Measurements from ENCODE around the gene CDC42SE1. TPM values are rescaled to one million over a fixed set of nuclear protein-coding genes. Genes with fewer than 3 reads are reported as not detected.

Gene CDC42SE1
- total RNA-seq, 8 experiments from 2014 or later: 34.9 to 68.9 (median 52.4) TPM

- 17 to 76% (median 48%) methylated on average over 1 to 3 of the region's 3 CpGs; no CpG with 5 or more reads in 4 of the 10 experiments for WGBS, 10 experiments
- peak overlapping the region; percentile 57 to 95 for H3K27ac ChIP-seq
- in situ Hi-C loops (cut with MboI; ENCODE audit: low pct_unique_long_range_greater_than_20kb in 2 of 9, low sequenced_read_pairs in 9 of 9, unreplicated experiment in 9 of 9): loop anchor here in 1 of 9 experiments (25.0 kb wide), 1 partner anchor 99 kb away; the partner anchor contains the start of genes LYSMD1, SCNM1 and TNFAIP8L2
- peak in 7 of 8 experiments; percentile 4 to 31 (median 13) for ATAC-seq (replicated peaks in 6 of 8)
- peak overlapping the region; percentile 86 to 99 (median 94) for H3K4me3 ChIP-seq
- peaks cover 21 to 40% of the 10 kb centered on the region in 2 donors for H3K4me1 ChIP-seq (replicated peaks in 1 of 2)
Observed at GRCh38 chr1:151062741-151063371, 3.4 kb upstream of the CDC42SE1 start.

DNA sequence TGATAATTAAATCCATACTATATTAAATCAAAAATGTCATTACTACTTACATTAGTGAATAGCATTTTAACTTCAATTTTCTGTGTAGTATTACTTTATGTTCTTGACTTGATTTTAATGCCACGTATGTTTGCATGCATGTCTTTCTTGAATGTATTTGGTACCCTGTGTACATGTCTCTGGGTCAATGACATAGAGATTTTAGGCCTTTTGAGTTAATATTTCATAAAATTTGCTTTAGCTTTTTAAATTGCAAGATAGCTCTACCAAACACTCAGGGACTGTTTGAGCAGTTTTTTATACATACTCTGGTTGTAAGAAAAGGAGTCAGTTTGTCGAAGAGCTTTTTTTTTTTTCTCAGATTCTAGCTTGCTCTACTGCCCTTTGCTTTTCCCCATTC is 2.3 kb upstream of the CDC42SE1 start:
- no peak for ATAC-seq (replicated peaks in 6 of 8)
- in situ Hi-C loops (cut with MboI; ENCODE audit: low pct_unique_long_range_greater_than_20kb in 2 of 9, low sequenced_read_pairs in 9 of 9, unreplicated experiment in 9 of 9): loop anchor here in 1 of 9 experiments (25.0 kb wide), 1 partner anchor 101 kb away; the partner anchor contains the start of genes LYSMD1, SCNM1 and TNFAIP8L2
- WGBS, 10 experiments: 28 to 100% (median 59%) methylated on average over 1 to 2 of the region's 2 CpGs; no CpG with 5 or more reads in 1 of the 10 experiments
- H3K4me1 ChIP-seq (replicated peaks in 1 of 2): peaks cover 29 to 46% of the 10 kb centered on the region in 2 donors
- peak overlapping the region; percentile 90 to 95 for H3K27ac ChIP-seq
- H3K4me3 ChIP-seq: peak overlapping the region; percentile 86 to 99 (median 94)

- H3K4me1 ChIP-seq (replicated peaks in 1 of 2): peaks cover 29 to 46% of the 10 kb centered on the region in 2 donors
- H3K4me3 ChIP-seq: peak overlapping the region; percentile 86 to 99 (median 94)
- peak overlapping the region; percentile 90 to 95 for H3K27ac ChIP-seq
- 0 to 86% (median 7%) methylated on average over 1 to 4 of the region's 4 CpGs for WGBS, 10 experiments
- ATAC-seq (replicated peaks in 6 of 8): peak in 5 of 8 experiments; percentile 4 to 20 (median 16)
- in situ Hi-C loops (cut with MboI; ENCODE audit: low pct_unique_long_range_greater_than_20kb in 2 of 9, low sequenced_read_pairs in 9 of 9, unreplicated experiment in 9 of 9): loop anchor here in 1 of 9 experiments (25.0 kb wide), 1 partner anchor 101 kb away; the partner anchor contains the start of genes LYSMD1, SCNM1 and TNFAIP8L2
Observed at GRCh38 chr1:151060657-151061421, 1.4 kb upstream of the CDC42SE1 start.

- Histone ChIP-seq H3K27ac (peak within 1 kb of the TSS; percentile 90 to 95), H3K4me3 (peak within 1 kb of the TSS; percentile 86 to 99 (median 94)), H3K4me1 (replicated peaks in 1 of 2) (peaks cover 29 to 39% of the 10 kb centered on the region in 2 donors)
- in situ Hi-C loops (cut with MboI; ENCODE audit: low pct_unique_long_range_greater_than_20kb in 2 of 9, low sequenced_read_pairs in 9 of 9, unreplicated experiment in 9 of 9): loop anchor here in 1 of 9 experiments (25.0 kb wide), 1 partner anchor 102 kb away; the partner anchor contains the start of genes LYSMD1, SCNM1 and TNFAIP8L2
- peak; percentile 3 to 70 (median 58) for ATAC-seq (replicated peaks in 6 of 8)
- WGBS, 10 experiments: 0 to 17% (median 3%) methylated on average over 2 to 13 of the region's 15 CpGs; no CpG with 5 or more reads in 3 of the 10 experiments
Observed at GRCh38 chr1:151060007-151060656, 710 bp upstream of the CDC42SE1 start, which contains the start of gene MLLT11. MLLT11 (plus strand) TSS chr1:151060397; CDS start chr1:151067225, 6,828 bp downstream.

GRCh38 chr1:151058692-151059091 is 730 bp downstream of the CDC42SE1 start:
- peak overlapping the region; percentile 90 to 95 for H3K27ac ChIP-seq
- 0 to 7% (median 2%) methylated on average over 2 to 7 of the region's 10 CpGs; no CpG with 5 or more reads in 4 of the 10 experiments for WGBS, 10 experiments
- in situ Hi-C loops (cut with MboI; ENCODE audit: low pct_unique_long_range_greater_than_20kb in 2 of 9, low sequenced_read_pairs in 9 of 9, unreplicated experiment in 9 of 9): loop anchor here in 1 of 9 experiments (25.0 kb wide), 1 partner anchor 104 kb away; the partner anchor contains the start of genes LYSMD1, SCNM1 and TNFAIP8L2
- ATAC-seq (replicated peaks in 6 of 8): peak in 7 of 8 experiments; percentile 1 to 12 (median 4)
- H3K4me1 ChIP-seq (replicated peaks in 1 of 2): peaks cover 23 to 24% of the 10 kb centered on the region in 2 donors
- H3K4me3 ChIP-seq: peak overlapping the region; percentile 86 to 99 (median 94)

DNA sequence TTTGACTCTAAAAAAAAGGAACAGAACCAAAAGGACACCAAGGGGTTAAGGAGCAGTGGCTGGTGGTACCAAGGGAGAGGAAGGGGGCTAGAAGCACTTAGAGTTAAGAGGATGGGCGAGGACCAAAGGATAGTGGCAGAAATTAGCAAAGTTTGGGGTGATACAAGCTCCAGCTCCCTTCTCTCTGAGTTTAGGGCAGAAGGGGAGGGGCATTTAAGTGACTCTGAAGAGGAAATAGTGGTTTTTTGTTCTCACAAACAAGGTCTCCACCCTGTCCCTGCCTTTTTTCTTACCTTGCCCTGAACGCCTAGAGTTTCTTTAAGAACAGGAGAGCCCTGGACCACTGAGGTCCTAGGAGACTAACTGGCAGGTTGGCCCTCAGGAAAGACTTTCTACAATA is 3.3 kb downstream of the CDC42SE1 start:
- 0 to 78% (median 53%) methylated on average over 1 to 2 of the region's 2 CpGs; no CpG with 5 or more reads in 2 of the 10 experiments for WGBS, 10 experiments
- Histone ChIP-seq H3K4me1 (replicated peaks in 1 of 2) (peaks cover 10 to 12% of the 10 kb centered on the region in 2 donors), H3K4me3 (no peak overlapping the region), H3K27ac (no peak overlapping the region)
- ATAC-seq (replicated peaks in 6 of 8): no peak
- in situ Hi-C loops (cut with MboI; ENCODE audit: low pct_unique_long_range_greater_than_20kb in 2 of 9, low sequenced_read_pairs in 9 of 9, unreplicated experiment in 9 of 9): loop anchor here in 1 of 9 experiments (25.0 kb wide), 1 partner anchor 106 kb away; the partner anchor contains the start of genes LYSMD1, SCNM1 and TNFAIP8L2

DNA sequence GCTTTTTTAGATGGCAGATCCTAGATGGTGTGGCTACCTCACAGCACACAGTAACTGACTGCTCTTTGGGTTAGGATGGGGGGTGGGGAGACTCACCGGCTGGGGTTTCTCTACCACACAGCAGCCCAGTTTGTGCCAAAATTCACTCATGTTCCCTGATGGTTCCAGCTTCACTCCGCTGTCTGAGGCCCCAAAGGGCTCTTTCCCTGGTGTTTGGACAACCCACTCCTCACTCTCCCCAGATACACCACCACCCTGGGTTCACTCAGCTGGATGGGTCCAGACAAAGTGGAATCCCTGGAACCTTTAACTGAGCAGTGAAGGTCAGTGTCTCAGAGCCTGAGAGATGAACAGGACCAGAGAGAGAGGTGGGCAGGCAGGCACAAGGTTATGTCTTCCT is 3.8 kb downstream of the CDC42SE1 start:
- ATAC-seq (replicated peaks in 6 of 8): no peak
- in situ Hi-C loops (cut with MboI; ENCODE audit: low pct_unique_long_range_greater_than_20kb in 2 of 9, low sequenced_read_pairs in 9 of 9, unreplicated experiment in 9 of 9): loop anchor here in 1 of 9 experiments (25.0 kb wide), 1 partner anchor 107 kb away; the partner anchor contains the start of genes LYSMD1, SCNM1 and TNFAIP8L2
- 100% methylated on average over 1 of the region's 2 CpGs; no CpG with 5 or more reads in 6 of the 10 experiments for WGBS, 10 experiments
- no peak overlapping the region for H3K4me3 ChIP-seq
- H3K27ac ChIP-seq: no peak overlapping the region
- H3K4me1 ChIP-seq (replicated peaks in 1 of 2): peaks cover 10 to 12% of the 10 kb centered on the region in 2 donors

DNA sequence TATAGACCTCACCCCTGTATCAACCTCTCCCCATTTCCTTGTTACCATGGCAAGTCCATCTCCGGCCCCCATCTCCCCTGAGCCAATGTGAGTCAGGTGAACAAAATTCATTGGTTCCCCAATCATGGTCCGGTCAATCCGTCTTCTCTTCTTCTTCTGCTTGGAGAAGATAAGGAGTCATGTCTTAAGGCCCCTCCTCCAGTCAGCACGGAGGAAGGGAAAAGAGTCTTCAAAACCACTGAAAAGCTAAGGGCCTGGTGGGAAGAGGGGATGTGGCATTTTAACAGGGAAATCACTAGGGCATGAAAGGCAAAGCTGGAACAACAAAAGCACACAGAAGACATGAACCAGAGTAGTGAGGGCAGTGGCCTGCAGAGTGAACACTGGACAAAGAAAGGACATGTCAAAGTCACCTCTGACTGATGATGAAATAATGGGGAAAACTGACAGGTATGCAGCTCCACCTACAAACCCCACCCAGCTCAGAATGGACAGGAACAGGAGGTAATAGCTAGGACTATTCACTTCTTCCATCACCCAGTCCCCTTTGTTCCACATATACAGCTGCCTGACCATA is 4.4 kb downstream of the CDC42SE1 start:
- Histone ChIP-seq H3K27ac (no peak overlapping the region), H3K4me3 (no peak overlapping the region), H3K4me1 (replicated peaks in 1 of 2) (peaks cover 14 to 16% of the 10 kb centered on the region in 2 donors)
- 71 to 100% (median 85%) methylated on average over 1 to 4 of the region's 4 CpGs; no CpG with 5 or more reads in 3 of the 10 experiments for WGBS, 10 experiments
- ATAC-seq (replicated peaks in 6 of 8): no peak
- in situ Hi-C loops (cut with MboI; ENCODE audit: low pct_unique_long_range_greater_than_20kb in 2 of 9, low sequenced_read_pairs in 9 of 9, unreplicated experiment in 9 of 9): loop anchor here in 1 of 9 experiments (25.0 kb wide), 1 partner anchor 107 kb away; the partner anchor contains the start of genes LYSMD1, SCNM1 and TNFAIP8L2

- in situ Hi-C loops (cut with MboI; ENCODE audit: low pct_unique_long_range_greater_than_20kb in 2 of 9, low sequenced_read_pairs in 9 of 9, unreplicated experiment in 9 of 9): loop anchor here in 1 of 9 experiments (25.0 kb wide), 1 partner anchor 111 kb away; the partner anchor contains the start of genes LYSMD1, SCNM1 and TNFAIP8L2
- Histone ChIP-seq H3K27ac (no peak overlapping the region), H3K4me3 (no peak overlapping the region), H3K4me1 (replicated peaks in 1 of 2) (peaks cover 21 to 24% of the 10 kb centered on the region in 2 donors)
- no peak for ATAC-seq (replicated peaks in 6 of 8)
- 40 to 100% (median 77%) methylated on average over 1 to 2 of the region's 2 CpGs; no CpG with 5 or more reads in 2 of the 10 experiments for WGBS, 10 experiments
Observed at GRCh38 chr1:151051356-151052009, 7.9 kb downstream of the CDC42SE1 start.

GRCh38 chr1:151050051-151050688 is 9.3 kb downstream of the CDC42SE1 start:
- Histone ChIP-seq H3K4me3 (no peak overlapping the region), H3K27ac (no peak overlapping the region), H3K4me1 (replicated peaks in 1 of 2) (peaks cover 21 to 24% of the 10 kb centered on the region in 2 donors)
- in situ Hi-C loops (cut with MboI; ENCODE audit: low pct_unique_long_range_greater_than_20kb in 2 of 9, low sequenced_read_pairs in 9 of 9, unreplicated experiment in 9 of 9): loop anchor here in 1 of 9 experiments (25.0 kb wide), 1 partner anchor 112 kb away; the partner anchor contains the start of genes LYSMD1, SCNM1 and TNFAIP8L2
- 71 to 100% (median 100%) methylated on average over 1 to 2 of the region's 2 CpGs for WGBS, 10 experiments
- ATAC-seq (replicated peaks in 6 of 8): no peak

- Histone ChIP-seq H3K27ac (no peak overlapping the region), H3K4me1 (replicated peaks in 1 of 2) (peaks cover 21 to 24% of the 10 kb centered on the region in 2 donors), H3K4me3 (peak overlapping the region in 3 of 5 donors; percentile 1 to 78 (median 65))
- in situ Hi-C loops (cut with MboI; ENCODE audit: low pct_unique_long_range_greater_than_20kb in 2 of 9, low sequenced_read_pairs in 9 of 9, unreplicated experiment in 9 of 9): no loop called here
- 78 to 100% (median 100%) methylated on average over 1 to 5 of the region's 5 CpGs; no CpG with 5 or more reads in 5 of the 10 experiments for WGBS, 10 experiments
- no peak for ATAC-seq (replicated peaks in 6 of 8)
Observed at GRCh38 chr1:151049458-151049857, 10.0 kb downstream of the CDC42SE1 start.

Measured in motor neuron (in vitro differentiated cells).